Measurements from ENCODE around the gene TMUB2.
A peak's percentile ranks its signal among the peaks of the same experiment; 100 is the strongest.

The TMUB2 gene

GRCh38 chr17:44202756-44203155, 16.0 kb downstream of the TMUB2 start:
- no peak for DNase-seq

DNA sequence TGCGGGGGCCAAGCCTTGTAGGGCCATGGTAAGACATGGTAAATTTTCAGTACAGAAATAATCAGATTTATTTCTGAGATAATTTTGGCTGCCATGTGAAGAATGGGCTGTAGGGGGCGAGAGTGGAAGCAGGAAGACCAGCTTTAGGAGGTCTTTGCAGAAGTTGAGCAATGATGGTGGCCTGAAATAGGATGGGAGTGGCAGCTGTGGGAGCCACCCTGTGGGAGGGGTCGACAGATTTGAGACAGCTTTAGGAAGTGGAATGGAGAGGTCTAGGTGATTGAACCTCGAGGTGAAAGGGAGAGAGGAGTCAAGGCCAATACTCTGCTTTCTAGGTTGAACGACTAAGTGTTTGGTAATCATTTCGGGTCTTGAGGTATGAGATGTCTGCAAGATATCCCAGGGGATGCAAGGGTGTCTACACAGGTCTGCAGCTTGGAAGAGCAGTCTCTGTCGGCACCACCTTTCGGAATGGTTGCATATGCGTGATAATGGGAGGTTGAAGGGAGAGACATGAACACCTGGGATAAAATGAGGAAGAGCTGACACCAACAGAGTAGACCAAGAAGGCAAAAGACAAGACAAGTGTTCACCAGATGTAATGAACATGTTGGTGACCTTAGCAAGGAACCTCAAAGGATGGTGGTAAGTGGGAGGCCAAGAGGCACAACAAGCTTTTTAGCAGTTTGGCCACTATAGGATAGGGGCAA, 17.1 kb downstream of the TMUB2 start:
- no peak for DNase-seq

DNA sequence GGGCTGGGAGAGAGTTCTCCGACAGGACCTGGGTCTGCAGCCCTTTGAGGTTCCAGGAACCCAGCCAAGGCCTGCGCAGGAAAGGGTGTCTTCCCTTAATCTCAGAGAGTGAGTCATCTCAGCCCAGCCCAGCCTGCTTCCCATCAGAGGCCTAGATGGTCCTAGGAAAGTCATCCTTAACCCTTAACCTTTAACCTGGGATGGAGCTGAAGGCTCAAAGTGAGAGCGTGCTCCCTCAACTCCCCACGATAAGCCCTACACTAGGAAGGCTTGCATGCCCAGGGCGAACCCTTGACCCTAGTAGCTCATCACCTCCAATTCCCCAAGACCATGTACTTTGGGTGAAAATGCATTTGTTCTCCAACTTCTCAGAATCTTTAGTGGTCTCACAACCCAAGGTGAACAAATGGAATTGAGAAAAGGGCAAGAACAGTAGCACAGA, 17.7 kb downstream of the TMUB2 start:
- no peak for DNase-seq

DNA sequence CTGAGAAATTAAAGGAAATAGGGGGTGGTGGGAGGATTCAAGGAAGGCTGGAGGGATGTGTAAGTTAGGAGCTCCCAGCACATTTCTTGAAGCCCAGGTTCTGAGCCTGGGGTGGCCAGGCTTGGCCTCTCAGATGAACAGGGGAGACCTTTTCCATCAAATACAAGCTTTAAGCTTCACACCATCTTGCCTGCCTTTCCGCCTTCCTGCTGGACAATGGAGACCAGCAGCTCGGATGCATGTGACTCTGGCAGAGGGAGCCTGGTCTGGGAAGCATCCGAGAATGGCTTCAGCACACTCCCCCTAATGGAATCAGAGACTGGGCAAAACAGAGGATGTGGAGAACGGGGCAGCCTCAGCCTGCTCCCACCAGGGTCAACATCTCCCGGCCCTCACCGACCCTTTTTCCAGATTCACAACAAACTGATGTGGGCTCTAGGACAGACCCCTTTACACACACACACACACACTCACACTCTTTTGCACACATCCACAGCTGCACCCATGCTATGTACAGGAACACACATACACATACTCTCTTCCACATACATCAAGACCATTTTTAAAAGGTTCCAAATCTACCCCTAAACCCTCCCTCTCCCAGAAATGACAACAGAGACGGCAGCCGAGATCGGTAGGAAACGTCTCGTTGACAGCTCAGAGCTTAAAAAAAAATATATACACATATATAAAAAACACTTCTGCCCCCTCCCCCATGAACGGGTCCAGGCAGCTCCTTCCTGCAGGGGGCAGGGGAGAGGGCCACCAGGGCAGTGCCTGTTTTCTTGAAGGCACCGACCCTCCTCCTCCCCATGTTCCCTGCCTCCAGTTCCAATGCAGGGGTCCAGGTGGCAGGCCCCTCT, 19.4 kb downstream of the TMUB2 start:
- DNase-seq, result no peak

- no peak for DNase-seq
Measured at GRCh38 chr17:44206825-44207155, 20.0 kb downstream of the TMUB2 start.

DNA sequence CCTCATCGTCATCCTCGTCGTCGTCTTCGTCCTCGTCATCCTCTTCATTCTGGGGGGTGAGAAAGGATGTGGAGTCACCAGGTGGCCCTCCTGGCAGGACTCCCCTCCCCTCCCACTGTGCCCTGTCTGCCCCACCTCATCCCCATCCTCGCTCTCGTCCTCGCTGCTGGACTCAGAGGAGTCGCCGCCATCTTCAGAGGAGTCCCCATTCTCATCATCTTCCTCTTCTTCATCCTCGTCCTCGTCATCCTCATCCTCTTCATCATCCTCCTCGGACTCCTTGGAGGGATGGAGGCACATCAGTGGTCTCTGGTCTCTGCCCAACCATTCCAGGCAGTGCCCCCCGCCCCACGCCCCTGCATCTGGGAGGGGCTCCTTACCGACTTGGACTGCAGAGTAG, 20.5 kb downstream of the TMUB2 start:
- DNase-seq, result no peak

GRCh38 chr17:44207743-44208142, 21.0 kb downstream of the TMUB2 start:
- no peak for DNase-seq

GRCh38 chr17:44209786-44210341, 23.1 kb downstream of the TMUB2 start:
- DNase-seq, result no peak

GRCh38 chr17:44210342-44211192, 23.8 kb downstream of the TMUB2 start:
- DNase-seq, result peak; percentile 84

DNA sequence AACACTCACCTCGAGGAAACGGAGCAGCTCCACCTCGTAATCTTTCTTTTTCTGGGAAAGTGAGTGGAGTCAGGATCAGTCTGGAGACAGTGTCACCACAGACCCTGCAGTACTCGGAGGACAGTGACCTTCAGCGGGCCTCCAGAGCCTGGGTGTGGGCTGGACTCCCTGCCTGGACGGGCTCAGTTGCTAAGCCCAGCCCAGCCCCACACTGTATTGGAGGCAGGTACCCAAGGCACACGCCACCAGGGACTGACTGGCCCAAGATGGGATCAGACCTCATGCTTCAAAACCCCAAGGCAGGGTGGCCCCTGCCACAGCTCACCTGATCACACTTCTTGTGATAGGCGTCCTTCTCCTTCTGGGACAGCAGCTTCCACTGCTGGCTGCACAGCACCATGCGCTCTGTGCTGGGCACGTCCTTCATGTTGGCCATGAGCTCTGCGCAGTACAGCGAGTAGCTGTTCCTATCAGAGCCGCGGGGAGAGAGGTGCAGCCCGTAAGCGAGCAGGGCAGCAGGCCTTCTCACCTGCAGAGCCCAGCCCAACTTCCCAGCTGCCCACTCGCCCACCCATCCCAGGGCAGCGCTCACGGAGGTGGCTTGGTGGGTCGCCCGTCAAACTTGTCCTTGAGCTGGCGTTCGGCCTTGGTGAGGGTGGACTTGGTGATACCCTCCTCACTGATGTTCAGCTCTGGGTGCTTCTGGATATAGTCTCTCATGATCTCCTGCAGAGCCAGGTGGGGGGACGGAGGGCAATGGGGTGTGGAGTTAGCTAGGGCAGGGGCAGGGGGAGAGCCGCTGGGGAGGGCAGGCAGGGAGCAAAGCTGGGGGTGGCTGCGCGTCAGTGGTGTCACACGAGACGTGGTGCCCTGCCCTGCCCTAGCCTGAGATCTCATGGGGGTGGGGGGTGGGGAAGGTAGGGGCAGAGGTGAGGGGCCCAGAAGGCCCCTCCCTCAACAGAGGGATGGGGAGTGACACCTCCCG, 24.8 kb downstream of the TMUB2 start:
- DNase-seq, result no peak

- DNase-seq, result no peak
Measured at GRCh38 chr17:44212507-44213402, 26.0 kb downstream of the TMUB2 start.

GRCh38 chr17:44213403-44214229, 26.8 kb downstream of the TMUB2 start:
- DNase-seq, result no peak

DNA sequence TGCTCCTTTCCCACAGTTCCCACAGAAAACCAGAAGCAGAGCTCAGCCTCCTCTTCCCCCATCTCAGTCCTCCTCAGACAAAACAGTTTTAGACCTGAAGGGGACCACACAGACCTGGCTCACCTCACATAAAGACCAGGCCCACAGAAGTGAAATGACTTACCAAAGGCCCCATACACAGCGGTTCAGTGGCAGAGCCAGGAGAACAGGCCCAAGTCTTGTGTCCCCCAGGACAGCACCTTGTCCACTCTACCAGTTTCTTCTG, 27.4 kb downstream of the TMUB2 start:
- no peak for DNase-seq

GRCh38 chr17:44214896-44215295, 28.1 kb downstream of the TMUB2 start:
- no peak for DNase-seq

DNA sequence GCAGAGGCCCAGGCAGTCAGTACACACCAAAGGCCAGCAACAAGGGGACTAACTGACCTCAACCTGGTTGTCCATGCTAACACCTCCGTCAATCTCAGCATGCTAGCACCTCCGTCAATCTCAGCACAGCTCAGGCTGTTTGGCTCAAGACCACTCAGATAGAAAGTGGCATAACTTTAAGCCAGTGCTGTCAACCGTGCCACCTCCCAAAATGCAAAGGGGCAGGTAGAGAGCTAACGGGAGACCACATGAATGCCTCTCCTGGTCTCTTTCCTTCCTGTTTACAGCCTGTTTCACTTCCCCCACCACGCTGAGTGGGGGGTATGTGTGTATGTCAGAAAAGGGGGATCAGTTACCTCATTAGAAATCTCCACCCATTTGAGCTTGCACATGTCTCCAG, 29.4 kb downstream of the TMUB2 start:
- DNase-seq, result no peak

DNA sequence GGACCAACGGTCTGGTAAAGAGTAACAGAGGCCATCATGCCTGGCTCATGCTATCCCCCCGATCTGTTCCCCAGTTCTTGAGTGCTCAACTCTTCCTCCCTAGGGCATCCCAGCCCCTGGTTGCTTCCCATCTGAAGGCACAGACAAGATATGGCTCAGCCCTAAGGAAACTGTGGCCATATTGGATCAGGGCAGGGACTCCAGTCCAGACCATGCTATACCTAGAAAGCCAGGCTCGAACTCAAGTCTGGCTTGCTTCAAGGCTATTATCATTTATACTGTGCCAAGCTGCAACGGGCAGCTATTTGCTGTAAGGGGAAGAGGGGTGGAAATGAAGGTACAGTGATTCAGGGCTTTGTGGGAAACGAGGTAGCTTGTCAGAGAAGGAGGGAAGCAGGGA, 29.9 kb downstream of the TMUB2 start:
- no peak for DNase-seq

DNA sequence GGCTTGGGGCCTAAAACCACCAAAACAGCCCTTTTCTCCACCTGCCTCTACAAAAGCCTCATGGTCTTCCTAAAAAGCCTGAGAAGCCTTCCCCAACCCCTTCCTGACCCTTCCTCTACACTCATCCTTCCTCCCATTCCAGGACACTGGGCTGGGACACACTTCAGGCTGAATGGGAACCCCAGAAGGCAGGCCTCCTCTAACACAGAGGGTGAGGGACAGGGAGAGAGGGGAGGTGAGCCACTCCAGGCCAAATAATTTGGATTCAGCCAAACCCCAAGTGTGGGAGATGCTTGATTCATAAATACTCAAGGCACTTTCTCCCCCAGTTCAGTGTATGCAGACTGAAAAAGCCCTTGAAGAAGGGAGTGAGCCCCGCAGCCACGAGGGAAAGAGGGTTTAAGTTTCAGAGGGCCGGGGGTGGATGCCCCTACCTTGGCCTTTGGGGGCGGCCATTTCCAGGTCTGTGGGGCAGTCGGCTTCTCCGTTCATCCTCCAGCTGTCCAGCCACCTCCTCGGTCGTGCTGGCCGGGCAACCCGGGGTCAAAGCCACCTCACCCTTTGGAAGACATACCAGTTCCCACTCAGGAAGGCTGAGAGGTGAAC, 31.1 kb downstream of the TMUB2 start:
- DNase-seq, result no peak

DNA sequence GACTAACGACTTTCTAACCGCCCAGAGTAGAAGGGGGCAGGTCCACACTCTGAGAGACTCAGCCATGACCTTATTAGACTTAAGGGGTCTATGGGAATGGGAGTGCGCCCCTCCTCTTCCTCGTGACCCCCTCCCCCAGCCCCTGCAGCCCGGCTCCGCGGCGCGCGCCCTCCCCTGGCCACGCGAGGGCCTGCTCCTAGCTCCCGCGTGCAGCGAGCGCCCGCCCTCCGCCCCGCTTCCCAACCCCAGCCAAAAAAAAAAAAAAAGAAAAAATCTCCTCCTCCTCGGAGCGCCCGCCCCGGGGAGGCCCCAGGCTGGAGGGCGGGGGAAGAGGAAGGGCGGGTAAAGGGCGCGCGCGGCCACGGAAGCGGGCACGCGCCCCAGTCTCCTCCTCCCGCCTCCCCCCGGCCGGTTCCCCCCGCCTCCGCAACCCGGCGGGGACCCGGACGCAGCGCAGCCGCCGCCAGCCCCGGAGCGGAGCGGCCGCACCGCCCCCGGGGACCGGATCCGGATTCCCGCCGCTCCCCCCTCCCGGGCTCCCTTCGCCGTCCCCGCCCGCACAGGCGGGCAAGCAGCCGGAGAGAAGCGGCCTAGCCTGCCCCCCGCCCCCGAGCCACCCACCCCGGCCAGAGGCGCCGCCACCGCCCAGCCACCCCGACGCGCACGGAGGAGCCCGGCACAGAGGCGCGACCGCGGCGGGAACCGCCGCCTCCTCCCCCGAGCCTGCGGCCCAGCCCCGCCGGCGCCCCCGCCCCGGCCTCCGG, 31.8 kb downstream of the TMUB2 start:
- DNase-seq, result peak; percentile 67

All from right kidney (tissue), 1 donor.